Tibial nerve (tissue), 4 donors: ENCODE measurements around the gene NKAIN2. TPM values are rescaled to one million over a fixed set of nuclear protein-coding genes. Genes with fewer than 3 reads are reported as not detected.

Source experiments
- DNase-seq, 2 donors: peaks; one replicate each; pipeline ENCODE4 v3.0.0-alpha.2; 2019; ENCODE audit warnings: low spot score in 2 of 2
- H3K27ac ChIP-seq, 4 donors: fragments of 200-600 bp; sonication (generic) in 3 of 4; one replicate each; pipeline ENCODE4 v1.5.1; 2017 to 2019; ENCODE audit warnings: mild to moderate bottlenecking in 1 of 4
- H3K27me3 ChIP-seq, 2 donors: fragments of 200-600 bp; sonication (generic) in 1 of 2; one replicate each; pipeline versions ENCODE4 v1.5.1 to v1.6.0; 2017 to 2019
- H3K36me3 ChIP-seq, 3 donors: fragments of 200-600 bp; sonication (generic); one replicate each; pipeline ENCODE4 v1.5.1; 2018 to 2019
- H3K4me1 ChIP-seq, 4 donors: fragments of 200-600 bp; sonication (generic) in 3 of 4; one replicate each; pipeline ENCODE4 v1.5.1; 2017 to 2019
- H3K4me3 ChIP-seq, 4 donors: fragments of 200-600 bp; sonication (generic) in 3 of 4; one replicate each; pipeline ENCODE4 v1.5.1; 2017 to 2019; ENCODE audit warnings: mild to moderate bottlenecking in 1 of 4, moderate library complexity in 1 of 4
- H3K9me3 ChIP-seq, 4 donors: fragments of 200-600 bp; sonication (generic) in 3 of 4; one replicate each; pipeline ENCODE4 v1.5.1; 2017 to 2019
- EP300 ChIP-seq, 2 donors: sonication (generic); formaldehyde crosslinking; IDR thresholded peaks; one replicate each; pipeline ENCODE4 v1.6.1; 2017; ENCODE audit warnings: antibody characterized with exemption in 2 of 2, mild to moderate bottlenecking in 1 of 2
- POLR2A ChIP-seq, 2 donors: fragments of 450-650 bp; IDR thresholded peaks; one replicate each; pipeline ENCODE4 v1.6.1; 2017; ENCODE audit warnings: antibody characterized with exemption in 2 of 2, mild to moderate bottlenecking in 2 of 2, moderate library complexity in 2 of 2
- WGBS, 2 donors: methylation state at CpG; one replicate each; pipeline ENCODE4 v1.1.5; 2018; 5-methylcytosine and 5-hydroxymethylcytosine counted together
- total RNA-seq, 4 donors: library from RNA; depleted of rRNA; stranded (reverse); fragments of >200 nt; gene quantifications; one replicate each; pipeline ENCODE4 v1.1.0, GENCODE V29; 2016
- TF ChIP-seq, protein P1 (sequence below), 5 experiments: fragments of 200-600 bp in 3 of 5; fragments of 450-650 bp in 2 of 5; sonication (generic) in 3 of 5; IDR thresholded peaks; one replicate each; pipeline ENCODE4 v1.5.1; 2016 to 2019; ENCODE audit warnings: antibody characterized with exemption in 5 of 5, mild to moderate bottlenecking in 3 of 5, moderate library complexity in 2 of 5

NKAIN2 gene
- total RNA-seq, 4 donors from 2014 or later, result 8.1 to 20.8 (median 15.2) TPM

DNA sequence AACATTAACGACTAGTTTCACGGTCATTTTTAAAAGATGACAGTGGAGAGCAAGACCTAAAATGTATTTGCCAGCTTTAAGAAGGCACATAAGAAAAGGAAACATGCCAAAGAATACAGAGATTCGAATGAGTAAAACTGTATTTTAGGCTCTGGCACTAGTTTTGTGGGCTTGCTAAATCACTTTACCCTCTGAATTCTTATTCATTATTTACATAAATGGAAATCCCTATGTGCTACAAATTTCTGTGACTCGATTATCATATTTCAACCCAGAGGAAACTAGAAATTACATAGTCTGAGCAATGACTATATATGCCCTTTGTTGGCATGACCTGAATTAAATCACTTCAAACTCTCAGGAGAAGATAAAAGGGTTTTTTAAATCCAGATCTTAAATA, 716.8 kb downstream of the NKAIN2 start:
- no peak for TF ChIP-seq EP300 (IDR thresholded peaks at IDR 0.05)
- TF ChIP-seq, protein P1, sequence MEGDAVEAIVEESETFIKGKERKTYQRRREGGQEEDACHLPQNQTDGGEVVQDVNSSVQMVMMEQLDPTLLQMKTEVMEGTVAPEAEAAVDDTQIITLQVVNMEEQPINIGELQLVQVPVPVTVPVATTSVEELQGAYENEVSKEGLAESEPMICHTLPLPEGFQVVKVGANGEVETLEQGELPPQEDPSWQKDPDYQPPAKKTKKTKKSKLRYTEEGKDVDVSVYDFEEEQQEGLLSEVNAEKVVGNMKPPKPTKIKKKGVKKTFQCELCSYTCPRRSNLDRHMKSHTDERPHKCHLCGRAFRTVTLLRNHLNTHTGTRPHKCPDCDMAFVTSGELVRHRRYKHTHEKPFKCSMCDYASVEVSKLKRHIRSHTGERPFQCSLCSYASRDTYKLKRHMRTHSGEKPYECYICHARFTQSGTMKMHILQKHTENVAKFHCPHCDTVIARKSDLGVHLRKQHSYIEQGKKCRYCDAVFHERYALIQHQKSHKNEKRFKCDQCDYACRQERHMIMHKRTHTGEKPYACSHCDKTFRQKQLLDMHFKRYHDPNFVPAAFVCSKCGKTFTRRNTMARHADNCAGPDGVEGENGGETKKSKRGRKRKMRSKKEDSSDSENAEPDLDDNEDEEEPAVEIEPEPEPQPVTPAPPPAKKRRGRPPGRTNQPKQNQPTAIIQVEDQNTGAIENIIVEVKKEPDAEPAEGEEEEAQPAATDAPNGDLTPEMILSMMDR (IDR thresholded peaks at IDR 0.05), result no peak
- no peak for TF ChIP-seq POLR2A (IDR thresholded peaks at IDR 0.05)
- Histone ChIP-seq H3K9me3 (no peaks in the 10 kb centered on the region), H3K27ac (no peak overlapping the region), H3K4me1 (no peaks in the 10 kb centered on the region), H3K4me3 (no peak overlapping the region), H3K36me3 (no peaks in the 10 kb centered on the region), H3K27me3 (no peaks in the 10 kb centered on the region)
- 51 to 56% methylated on average over 4 of the region's 4 CpGs for WGBS, 2 donors
- DNase-seq, result no peak

DNA sequence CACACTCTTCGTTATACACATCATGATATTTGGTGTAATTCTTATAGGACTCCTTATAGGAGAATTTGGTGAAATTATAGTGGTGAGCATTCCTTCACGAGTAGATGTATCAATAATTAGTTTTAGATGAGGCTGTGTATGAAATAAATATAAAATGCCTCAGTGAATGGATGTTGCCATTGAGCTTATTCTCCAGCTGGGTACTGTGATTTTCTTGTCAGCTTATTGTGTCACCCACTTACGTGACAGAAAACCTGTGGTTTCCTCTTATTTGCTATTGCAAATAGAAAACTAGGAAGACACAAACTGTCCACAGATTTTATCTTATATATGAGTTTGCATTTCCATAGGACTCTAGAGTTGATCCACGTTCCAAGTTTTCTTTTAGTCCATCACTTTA, 718.7 kb downstream of the NKAIN2 start:
- no peaks in the 10 kb centered on the region for H3K9me3 ChIP-seq
- WGBS, 2 donors, result 90 to 95% methylated on average over 4 of the region's 4 CpGs
- no peaks in the 10 kb centered on the region for H3K36me3 ChIP-seq
- H3K27me3 ChIP-seq, result no peaks in the 10 kb centered on the region
- no peaks in the 10 kb centered on the region for H3K4me1 ChIP-seq
- H3K4me3 ChIP-seq, result no peak overlapping the region
- H3K27ac ChIP-seq, result no peak overlapping the region
- DNase-seq, result no peak
- TF ChIP-seq EP300 (IDR thresholded peaks at IDR 0.05) (no peak), POLR2A (IDR thresholded peaks at IDR 0.05) (no peak)
- TF ChIP-seq, protein P1 (IDR thresholded peaks at IDR 0.05), result no peak

DNA sequence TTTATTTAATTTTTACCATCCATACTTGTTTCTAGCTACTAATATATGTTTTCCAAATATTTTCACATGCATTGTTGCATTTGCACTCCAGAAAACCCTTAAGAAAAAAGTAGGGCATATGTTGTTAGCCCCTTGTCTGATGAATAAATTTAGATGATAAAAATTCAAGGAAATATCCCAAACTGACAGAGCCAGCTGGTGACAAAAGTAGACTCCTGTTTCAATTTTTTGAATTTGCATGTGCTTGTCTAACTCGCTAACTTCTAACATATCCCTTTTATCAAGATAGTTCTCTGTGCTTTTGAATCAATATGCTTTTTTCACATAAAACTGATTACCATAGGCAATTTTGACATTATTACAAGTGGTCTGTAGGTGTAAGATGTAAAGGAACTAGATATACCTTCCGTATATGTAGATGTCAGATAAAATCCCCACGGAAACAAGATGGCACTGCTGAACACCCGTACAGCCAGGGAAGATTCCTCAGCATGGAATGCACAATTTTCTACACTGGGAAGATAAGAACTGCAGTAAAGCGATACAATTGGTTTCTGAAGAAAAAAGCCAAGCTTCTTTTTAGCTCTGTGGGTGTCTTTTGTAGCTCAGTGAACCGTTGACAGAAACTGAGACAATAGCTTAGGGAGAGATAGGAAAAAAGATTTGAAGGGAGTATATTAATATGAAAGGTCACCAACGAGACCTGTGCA, 721.0 kb downstream of the NKAIN2 start:
- WGBS, 2 donors, result 79 to 80% methylated on average over 7 of the region's 7 CpGs
- no peak for DNase-seq
- Histone ChIP-seq H3K27ac (no peak overlapping the region), H3K36me3 (no peaks in the 10 kb centered on the region), H3K4me1 (no peaks in the 10 kb centered on the region), H3K9me3 (no peaks in the 10 kb centered on the region), H3K4me3 (no peak overlapping the region), H3K27me3 (no peaks in the 10 kb centered on the region)
- no peak for TF ChIP-seq EP300 (IDR thresholded peaks at IDR 0.05)
- TF ChIP-seq, protein P1 (IDR thresholded peaks at IDR 0.05), result no peak
- no peak for TF ChIP-seq POLR2A (IDR thresholded peaks at IDR 0.05)

DNA sequence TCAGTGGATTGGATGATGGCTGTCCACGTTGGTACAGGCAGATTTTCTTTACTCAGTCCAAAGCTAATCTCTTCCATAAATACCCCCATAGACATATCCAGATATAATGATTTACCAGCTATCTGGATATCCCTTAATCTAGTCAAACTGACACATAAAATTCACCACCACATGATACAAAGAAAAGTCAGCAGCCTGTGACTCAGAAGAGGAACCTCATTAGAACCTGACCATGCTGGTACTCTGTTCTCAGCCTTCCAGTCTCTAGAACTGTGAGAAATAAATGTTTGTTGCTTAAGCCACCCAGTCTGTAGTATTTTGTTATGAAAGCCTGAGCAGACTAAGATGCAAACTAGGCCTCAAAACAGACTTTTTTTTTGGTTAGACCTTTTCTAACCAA, 727.3 kb downstream of the NKAIN2 start:
- H3K4me1 ChIP-seq, result peaks cover 0 to 7% (median 0%) of the 10 kb centered on the region in 4 donors
- H3K36me3 ChIP-seq, result no peaks in the 10 kb centered on the region
- H3K27ac ChIP-seq, result no peak overlapping the region
- no peak for DNase-seq
- 75 to 81% methylated on average over 1 of the region's 1 CpG for WGBS, 2 donors
- no peaks in the 10 kb centered on the region for H3K27me3 ChIP-seq
- no peak for TF ChIP-seq EP300 (IDR thresholded peaks at IDR 0.05)
- TF ChIP-seq, protein P1 (IDR thresholded peaks at IDR 0.05), result no peak
- TF ChIP-seq POLR2A (IDR thresholded peaks at IDR 0.05), result no peak
- H3K9me3 ChIP-seq, result no peaks in the 10 kb centered on the region
- no peak overlapping the region for H3K4me3 ChIP-seq

DNA sequence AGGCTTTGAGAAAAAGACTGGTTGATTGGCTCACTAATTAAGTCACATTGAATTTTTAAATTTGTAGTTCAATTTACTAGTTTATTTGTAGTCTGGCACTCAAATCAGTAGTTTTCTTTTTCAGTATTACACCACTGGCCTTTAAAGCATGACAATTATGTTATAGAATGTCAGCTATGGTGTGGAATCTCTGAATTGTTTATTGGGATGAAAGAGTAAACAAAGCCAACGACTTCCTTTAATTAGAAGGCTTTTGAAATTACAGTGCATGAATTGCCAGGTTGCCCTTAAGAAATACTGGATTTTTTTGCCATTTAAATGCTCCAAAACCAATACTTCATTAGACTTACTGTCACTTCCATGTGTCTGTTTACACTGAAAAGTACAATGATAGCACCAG, 731.6 kb downstream of the NKAIN2 start:
- Histone ChIP-seq H3K9me3 (no peaks in the 10 kb centered on the region), H3K27ac (no peak overlapping the region), H3K27me3 (no peaks in the 10 kb centered on the region), H3K4me3 (no peak overlapping the region), H3K4me1 (peaks cover 0 to 20% (median 3%) of the 10 kb centered on the region in 4 donors), H3K36me3 (no peaks in the 10 kb centered on the region)
- no peak for DNase-seq
- whole genome bisulfite sequencing, 2 donors, result 32 to 35% methylated on average over 1 of the region's 1 CpG
- no peak for TF ChIP-seq POLR2A (IDR thresholded peaks at IDR 0.05)
- no peak for TF ChIP-seq EP300 (IDR thresholded peaks at IDR 0.05)
- TF ChIP-seq, protein P1 (IDR thresholded peaks at IDR 0.05), result no peak
